NCI-H187 (cell line): ENCODE results near the gene ATP7A.

Experiments used
- DNase-seq, 2 experiments: peaks; one replicate each; lab custom pipeline; 2025; lab: John Stamatoyannopoulos, UW

The ATP7A gene

GRCh38 chrX:77945910-77946545 lies 35.5 kb downstream of the ATP7A start:
- no peak for DNase-seq

- no peak for DNase-seq
Measured at GRCh38 chrX:77946571-77946970, 36.1 kb downstream of the ATP7A start.

GRCh38 chrX:77949840-77950239 lies 39.3 kb downstream of the ATP7A start:
- no peak for DNase-seq

- DNase-seq: no peak
Measured at GRCh38 chrX:77952173-77952572, 41.7 kb downstream of the ATP7A start.

GRCh38 chrX:77953302-77953701 lies 42.8 kb downstream of the ATP7A start:
- DNase-seq: no peak

GRCh38 chrX:77953708-77954107 lies 43.2 kb downstream of the ATP7A start:
- DNase-seq: no peak

GRCh38 chrX:77960567-77960966 lies 50.1 kb downstream of the ATP7A start:
- DNase-seq: no peak

GRCh38 chrX:77961063-77961462 lies 50.6 kb downstream of the ATP7A start:
- DNase-seq: no peak

GRCh38 chrX:77962068-77962902 lies 51.8 kb downstream of the ATP7A start:
- no peak for DNase-seq

- no peak for DNase-seq
Measured at GRCh38 chrX:77966361-77966760, 55.9 kb downstream of the ATP7A start.

- no peak for DNase-seq
Measured at GRCh38 chrX:77967631-77968030, 57.1 kb downstream of the ATP7A start.

GRCh38 chrX:77969538-77969937 lies 59.0 kb downstream of the ATP7A start, which contains the start of gene PGAM4:
TSS of gene PGAM4 (minus strand) at chrX:77969638. CDS start at chrX:77969638, 0 bp downstream.
- no peak for DNase-seq

- no peak for DNase-seq
Measured at GRCh38 chrX:77975755-77976154, 65.3 kb downstream of the ATP7A start.

- DNase-seq: no peak
Measured at GRCh38 chrX:77977095-77977494, 66.6 kb downstream of the ATP7A start.

- DNase-seq: no peak
Measured at GRCh38 chrX:77977518-77977917, 67.0 kb downstream of the ATP7A start.

- no peak for DNase-seq
Measured at GRCh38 chrX:77979870-77980269, 69.4 kb downstream of the ATP7A start.

- DNase-seq: no peak
Measured at GRCh38 chrX:78011846-78012245, 101.4 kb downstream of the ATP7A start.

GRCh38 chrX:78019586-78020483 lies 109.3 kb downstream of the ATP7A start:
- no peak for DNase-seq

- DNase-seq: no peak
Measured at GRCh38 chrX:78024349-78025059, 114.0 kb downstream of the ATP7A start.

- DNase-seq: no peak
Measured at GRCh38 chrX:78027798-78028197, 117.3 kb downstream of the ATP7A start.

GRCh38 chrX:78029663-78030062 lies 119.2 kb downstream of the ATP7A start:
- DNase-seq: no peak

GRCh38 chrX:78035061-78035460 lies 124.6 kb downstream of the ATP7A start:
- no peak for DNase-seq
